Body of pancreas (tissue), 4 donors: ENCODE measurements around the gene UPK3A. TPM values are rescaled to one million over a fixed set of nuclear protein-coding genes. Genes with fewer than 3 reads are reported as not detected.

Source experiments
- ATAC-seq: fragments of 150-250 bp; one replicate; pipeline ENCODE4 v1.9.1; 2016
- DNase-seq, 4 donors: peaks; one replicate each; pipeline ENCODE4 v3.0.0-alpha.2; 2019
- H3K27ac ChIP-seq, 4 donors: fragments of 200-600 bp; sonication (generic); 1 replicate in 3 of 4; 2 replicates in 1 of 4; pipeline versions ENCODE4 v1.5.1 to v1.6.1; 2016 to 2019; ENCODE audit warnings: mild to moderate bottlenecking in 1 of 4, mixed read lengths in 1 of 4, moderate library complexity in 1 of 4
- H3K27me3 ChIP-seq, 2 donors: fragments of 200-600 bp; sonication (generic); one replicate each; pipeline ENCODE4 v1.6.0; 2016; ENCODE audit warnings: mild to moderate bottlenecking in 1 of 2
- H3K36me3 ChIP-seq, 2 donors: fragments of 200-600 bp; sonication (generic); replicated peaks in 1 of 2; 2 replicates each; pipeline ENCODE4 v1.5.1; 2016; ENCODE audit warnings: low read depth in 2 of 2; ENCODE audit not compliant: insufficient read depth in 1 of 2
- H3K4me1 ChIP-seq: fragments of 200-600 bp; sonication (generic); one replicate; pipeline ENCODE4 v1.6.0; 2016
- H3K4me3 ChIP-seq, 2 donors: fragments of 200-600 bp; sonication (generic); 1 replicate in 1 of 2; 2 replicates in 1 of 2; pipeline ENCODE4 v1.5.1; 2016 to 2019
- H3K9me3 ChIP-seq, 3 donors: fragments of 200-600 bp; sonication (generic); 1 replicate in 2 of 3; 2 replicates in 1 of 3; pipeline ENCODE4 v1.5.1; 2016
- CTCF ChIP-seq, 7 experiments: fragments of 450-650 bp in 4 of 7; fragments of 200-600 bp in 3 of 7; sonication (generic) in 3 of 7; IDR thresholded peaks; one replicate each; pipeline ENCODE4 v1.5.1; 2016 to 2019; ENCODE audit warnings: antibody characterized with exemption in 7 of 7
- POLR2A ChIP-seq, 3 donors: fragments of 450-650 bp; IDR thresholded peaks; one replicate each; pipeline ENCODE4 v1.6.1; 2016; ENCODE audit warnings: antibody characterized with exemption in 3 of 3, mild to moderate bottlenecking in 2 of 3
- WGBS, 2 donors: methylation state at CpG; one replicate each; pipeline ENCODE4 v1.1.5; 2017; 5-methylcytosine and 5-hydroxymethylcytosine counted together
- intact Hi-C: fragments of 100-400 bp; cut with DNase I; formaldehyde crosslinking; loops from one replicate; pipeline ENCODE4 v1.15.1; 2023
- total RNA-seq, 2 donors: library from RNA; depleted of rRNA; stranded (reverse); fragments of >200 nt; gene quantifications; one replicate each; pipeline ENCODE4 v1.1.0, GENCODE V29; 2016

The UPK3A gene
- total RNA-seq, 2 donors from 2014 or later: not detected

DNA sequence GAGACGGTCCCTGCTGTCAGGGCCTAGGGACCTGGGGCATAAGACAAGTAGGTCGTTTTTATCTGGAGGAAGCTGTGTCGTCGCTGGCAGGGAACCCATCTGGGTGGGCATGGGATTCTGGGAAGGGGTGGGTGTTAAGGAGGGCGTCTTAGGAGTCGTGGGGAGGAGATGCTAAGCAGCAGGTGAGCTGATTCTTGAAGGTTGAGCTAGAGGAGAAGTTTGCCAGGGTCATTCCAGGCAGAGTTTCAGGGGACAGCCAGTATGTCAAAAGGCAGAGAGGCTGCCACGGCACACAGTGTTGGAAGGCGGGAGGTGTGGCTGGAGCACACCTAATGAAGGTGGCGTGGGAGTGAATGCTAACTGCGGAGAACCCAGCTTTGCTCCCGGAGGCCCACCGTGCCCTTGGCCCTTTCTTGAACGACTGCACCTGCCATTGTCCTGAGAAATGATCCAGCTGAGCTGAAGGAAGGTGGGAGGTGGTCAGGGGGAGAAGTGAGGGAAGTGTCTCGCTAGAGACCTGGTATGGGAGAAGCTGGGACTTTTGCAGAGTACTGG is 26.3 kb downstream of the UPK3A start:
- no peaks in the 10 kb centered on the region for H3K27me3 ChIP-seq
- ATAC-seq: no peak
- no peaks in the 10 kb centered on the region for H3K9me3 ChIP-seq
- DNase-seq: peak in 1 of 4 donors; percentile 16
- peaks cover 31% of the 10 kb centered on the region for H3K4me1 ChIP-seq
- no peak overlapping the region for H3K27ac ChIP-seq
- no peak overlapping the region for H3K4me3 ChIP-seq
- WGBS, 2 donors: 31 to 32% methylated on average over 14 of the region's 14 CpGs
- intact Hi-C loops: no loop called here
- no peak for TF ChIP-seq POLR2A (IDR thresholded peaks at IDR 0.05)
- TF ChIP-seq CTCF (IDR thresholded peaks at IDR 0.05): no peak
- H3K36me3 ChIP-seq: no peaks in the 10 kb centered on the region

GRCh38 chr22:45312415-45312814 is 27.7 kb downstream of the UPK3A start:
- no peaks in the 10 kb centered on the region for H3K9me3 ChIP-seq
- H3K27me3 ChIP-seq: no peaks in the 10 kb centered on the region
- H3K36me3 ChIP-seq: no peaks in the 10 kb centered on the region
- ATAC-seq (no peak), DNase-seq (no peak)
- no peak for TF ChIP-seq POLR2A (IDR thresholded peaks at IDR 0.05)
- no peak for TF ChIP-seq CTCF (IDR thresholded peaks at IDR 0.05)
- no peak overlapping the region for H3K27ac ChIP-seq
- intact Hi-C loops: no loop called here
- WGBS, 2 donors: 89 to 93% methylated on average over 7 to 8 of the region's 8 CpGs
- H3K4me1 ChIP-seq: peaks cover 31% of the 10 kb centered on the region
- H3K4me3 ChIP-seq: no peak overlapping the region

- Histone ChIP-seq H3K27me3 (no peaks in the 10 kb centered on the region), H3K9me3 (no peaks in the 10 kb centered on the region), H3K27ac (no peak overlapping the region), H3K4me1 (peaks cover 31% of the 10 kb centered on the region), H3K4me3 (no peak overlapping the region), H3K36me3 (no peaks in the 10 kb centered on the region)
- no peak for TF ChIP-seq POLR2A (IDR thresholded peaks at IDR 0.05)
- TF ChIP-seq CTCF (IDR thresholded peaks at IDR 0.05): no peak
- ATAC-seq (no peak), DNase-seq (no peak)
- intact Hi-C loops: no loop called here
- WGBS, 2 donors: 79 to 91% methylated on average over 4 of the region's 4 CpGs
Observed at GRCh38 chr22:45312856-45313255, 28.1 kb downstream of the UPK3A start.

- ATAC-seq: no peak
Observed at GRCh38 chr22:45314054-45314721, 29.4 kb downstream of the UPK3A start.

More at GRCh38 chr22:45314054-45314721, 29.4 kb downstream of the UPK3A start:
- H3K4me1 ChIP-seq: peaks cover 27% of the 10 kb centered on the region
- H3K27me3 ChIP-seq: no peaks in the 10 kb centered on the region
- no peak for TF ChIP-seq POLR2A (IDR thresholded peaks at IDR 0.05)
- TF ChIP-seq CTCF (IDR thresholded peaks at IDR 0.05): no peak
- no peaks in the 10 kb centered on the region for H3K36me3 ChIP-seq
- H3K27ac ChIP-seq: peak overlapping the region; percentile 21 to 64 (median 42)
- intact Hi-C loops: no loop called here
- DNase-seq: no peak
- 29 to 31% methylated on average over 8 of the region's 8 CpGs for WGBS, 2 donors
- H3K4me3 ChIP-seq: no peak overlapping the region
- no peaks in the 10 kb centered on the region for H3K9me3 ChIP-seq
